LoVo (cell line): ENCODE results near the gene SHROOM1.

Experiments
- DNase-seq: peaks from one replicate; pipeline ENCODE4 v3.0.0-alpha.2; 2016; ENCODE audit warnings: low spot score

Gene SHROOM1

DNA sequence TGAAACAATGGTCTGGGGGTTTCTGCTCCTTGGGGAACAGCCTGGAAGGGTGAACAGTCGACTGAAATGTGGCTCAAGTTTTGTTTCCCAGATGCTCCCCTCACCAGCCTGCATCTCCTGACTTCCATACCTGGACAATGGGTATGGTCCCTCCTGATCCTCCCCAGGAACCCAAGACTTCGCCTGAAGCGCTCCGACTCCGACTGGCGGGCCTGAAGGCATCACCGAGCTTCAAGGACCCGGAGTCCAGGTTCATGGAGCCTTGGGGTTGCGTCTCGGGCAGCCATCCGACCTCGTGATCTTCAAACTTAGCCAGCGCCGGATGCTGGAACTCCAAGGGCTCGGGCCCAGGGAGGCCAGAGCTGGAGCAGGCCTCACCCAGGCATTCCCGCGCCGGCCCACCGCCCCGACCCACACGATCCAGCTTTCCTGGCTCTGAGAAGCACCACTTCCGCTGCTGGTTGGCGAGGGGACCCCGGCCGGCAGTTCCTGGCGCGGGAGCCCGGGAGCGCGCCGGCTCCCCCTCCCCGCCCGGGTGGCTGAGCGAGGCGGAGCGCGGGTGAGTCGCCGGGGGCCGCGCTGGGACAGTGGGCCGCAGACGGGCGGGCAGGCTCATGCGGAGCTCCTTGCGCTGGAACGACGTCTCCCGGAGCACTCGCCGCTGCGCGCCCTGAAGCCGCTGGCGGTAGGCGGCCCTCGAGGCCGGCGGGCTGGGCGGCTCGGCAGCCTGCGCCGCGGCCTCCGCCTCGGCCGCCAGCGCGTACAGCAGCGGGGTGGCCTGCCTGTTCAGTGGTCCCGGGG is 5.2 kb downstream of the SHROOM1 start:
- no peak for DNase-seq

DNA sequence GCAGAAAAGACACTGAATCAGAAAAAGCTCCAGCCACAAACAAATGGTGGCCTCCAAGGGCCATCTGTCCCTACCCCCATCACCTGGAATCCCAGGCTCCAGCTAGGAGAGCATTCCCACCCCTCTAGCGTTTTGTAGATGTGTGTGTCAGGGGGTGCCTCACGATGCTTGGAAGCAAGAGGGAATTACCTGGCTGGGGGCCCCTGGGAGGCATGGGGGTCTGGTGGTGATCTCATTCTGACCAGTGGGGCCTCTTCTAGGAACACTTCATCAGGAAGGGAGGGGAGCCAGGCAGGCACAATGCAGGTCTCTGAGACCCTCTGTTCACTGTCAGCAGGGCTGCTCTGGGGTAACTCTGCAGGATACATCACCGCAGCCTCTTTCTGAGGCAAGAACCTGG is 6.0 kb downstream of the SHROOM1 start:
- no peak for DNase-seq

DNA sequence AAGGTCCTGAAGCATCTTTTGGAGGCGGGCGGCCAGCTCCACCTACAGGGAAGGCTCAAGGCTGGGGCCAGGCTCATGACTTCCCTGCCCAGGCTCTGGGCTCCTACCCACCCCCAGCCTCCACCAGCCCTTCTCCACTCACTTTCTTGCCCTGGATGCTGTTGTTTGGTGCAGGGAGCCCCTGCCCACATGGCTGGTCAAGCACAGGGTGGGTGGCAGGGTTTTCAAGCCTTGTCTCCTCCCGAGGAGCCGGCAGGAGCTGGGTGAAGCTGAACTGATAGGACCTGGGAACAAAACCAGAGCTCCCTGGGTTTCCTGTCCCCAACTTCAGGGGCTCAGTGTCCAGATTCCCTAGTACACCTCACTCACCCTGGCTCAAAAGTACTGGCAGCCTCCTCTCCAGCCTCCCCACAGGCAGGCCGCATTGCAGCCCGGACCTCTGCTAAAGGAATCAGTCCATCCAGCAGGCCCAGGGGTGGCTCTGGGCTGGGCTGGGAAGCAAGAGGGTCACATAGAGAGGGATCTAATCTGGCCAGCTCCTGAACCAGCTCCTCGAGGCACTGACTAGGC is 6.9 kb downstream of the SHROOM1 start:
- no peak for DNase-seq

DNA sequence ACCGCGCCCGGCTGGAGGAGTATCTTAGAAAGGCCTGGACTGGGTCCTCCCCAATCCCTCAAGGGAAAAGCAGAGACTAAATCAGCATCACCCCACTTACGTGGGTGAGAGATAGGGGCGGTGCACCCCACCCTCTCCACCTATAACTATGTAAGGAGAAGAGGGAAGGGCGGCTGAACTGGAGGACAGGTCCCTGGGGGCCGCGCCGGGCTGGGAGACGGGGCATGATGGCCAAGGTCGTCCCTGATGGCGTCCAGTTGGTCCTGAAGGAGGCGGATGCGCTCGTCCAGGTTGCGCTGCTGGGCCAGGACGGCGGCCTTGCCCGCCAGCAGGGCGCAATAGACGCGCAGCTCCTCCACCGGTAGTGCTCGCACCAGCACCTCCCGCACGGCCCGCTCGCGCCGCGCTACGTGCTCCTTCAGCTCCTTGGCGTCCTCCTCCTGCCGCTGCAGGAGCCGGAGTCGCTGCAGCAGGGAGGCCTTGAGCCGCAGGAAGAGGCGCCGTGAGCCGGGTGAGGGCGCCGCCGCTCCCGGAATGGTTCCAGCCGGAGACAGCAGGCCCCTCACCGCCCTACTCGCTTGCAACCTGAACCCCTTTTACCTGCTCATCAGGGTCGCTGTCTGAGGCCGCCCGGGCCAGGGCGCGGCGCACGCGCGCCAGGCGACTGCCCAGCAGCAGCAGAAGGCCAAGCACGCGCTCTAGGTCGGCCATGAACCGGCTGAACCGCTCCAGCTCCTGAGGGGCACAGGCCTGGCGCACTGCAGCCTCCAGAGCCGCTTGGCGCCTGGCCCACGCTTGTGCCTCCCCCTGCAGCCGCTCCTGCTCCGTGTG is 7.6 kb downstream of the SHROOM1 start:
- DNase-seq: no peak

DNA sequence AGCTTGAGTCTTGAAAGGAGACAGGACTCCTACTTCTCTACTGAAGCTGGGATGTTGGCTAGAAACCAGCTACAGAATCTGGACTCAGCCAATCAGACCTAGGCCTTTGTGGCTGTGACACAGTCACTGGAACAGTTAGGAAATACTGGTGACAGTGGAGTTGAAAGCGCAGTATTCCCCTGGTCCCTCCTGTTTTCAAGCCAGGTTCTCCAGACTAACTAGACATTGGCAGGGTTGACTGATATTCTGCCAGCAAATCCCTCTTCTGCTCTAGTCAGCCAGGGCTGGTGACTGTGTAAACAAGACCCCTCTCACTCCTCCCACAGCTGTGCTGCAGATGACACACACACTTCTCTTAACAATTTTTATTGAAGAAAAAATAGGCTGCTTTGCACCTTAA is 8.7 kb downstream of the SHROOM1 start:
- no peak for DNase-seq

DNA sequence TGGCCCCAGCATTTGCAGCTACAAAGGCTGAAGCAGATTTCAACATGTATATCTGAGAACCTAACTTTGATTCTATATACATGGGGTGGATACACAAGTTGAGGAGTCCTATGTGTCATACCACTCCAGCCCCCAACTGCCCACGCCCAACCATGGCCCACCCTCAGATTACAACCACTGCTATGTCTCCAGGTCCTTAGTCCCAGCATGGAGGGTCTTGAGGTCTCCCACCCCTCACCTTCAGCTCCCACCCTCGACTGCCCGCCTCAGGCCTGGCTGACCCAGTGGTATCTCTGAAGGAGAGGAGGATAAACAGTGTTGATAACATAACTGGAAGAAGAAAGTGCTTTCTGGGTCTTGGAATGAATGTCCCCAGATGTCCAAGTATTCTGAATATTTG is 9.1 kb downstream of the SHROOM1 start:
- no peak for DNase-seq

DNA sequence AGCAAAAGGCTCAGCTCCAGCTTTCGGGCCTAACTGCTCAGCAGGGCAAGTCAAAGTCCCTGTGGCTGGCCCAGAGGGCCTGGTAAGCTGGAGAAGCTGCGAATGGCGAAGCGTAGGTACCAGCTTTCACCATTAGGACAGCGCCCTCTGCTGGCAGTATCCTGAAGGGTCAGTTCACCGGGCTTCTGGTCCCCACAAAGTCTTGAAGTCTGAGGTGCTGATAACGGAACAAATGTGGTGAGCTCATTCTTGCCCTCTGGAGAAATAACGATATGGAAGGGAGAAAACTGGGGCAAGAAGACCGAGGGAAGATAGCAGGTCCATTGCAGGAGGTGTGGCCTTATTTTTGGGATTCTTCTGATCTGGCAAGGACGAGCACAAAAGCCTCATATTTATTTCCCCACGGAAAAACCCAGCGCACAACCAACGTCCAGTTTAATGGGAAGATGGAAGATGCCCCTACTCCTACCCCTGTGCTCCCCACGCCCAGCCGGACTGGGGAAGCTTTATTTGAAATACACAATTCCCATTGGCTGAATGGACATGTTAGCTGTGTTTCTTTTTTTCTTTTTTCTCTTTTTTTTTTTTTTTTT is 10.2 kb downstream of the SHROOM1 start:
- peak; percentile 92 for DNase-seq

DNA sequence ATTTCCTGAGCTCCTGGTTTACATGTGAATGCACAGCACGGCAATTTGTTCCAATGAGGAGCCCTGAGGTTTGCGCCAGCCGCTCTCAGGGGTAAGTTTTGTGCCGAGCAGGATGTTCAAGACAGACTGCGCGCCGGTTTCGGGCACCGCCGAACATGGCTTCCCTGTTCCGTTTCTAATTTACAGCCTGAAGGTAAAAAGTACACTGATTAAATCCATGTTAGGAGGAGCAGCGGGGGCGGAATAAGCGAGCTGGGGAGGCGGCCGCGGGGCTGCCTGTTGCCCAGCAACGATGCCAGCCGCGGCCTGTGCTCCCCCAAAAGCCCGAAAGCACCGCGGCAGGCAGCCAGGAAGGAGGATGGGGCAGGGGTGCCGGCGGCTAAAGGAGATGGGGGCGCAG is 11.0 kb downstream of the SHROOM1 start:
- no peak for DNase-seq

DNA sequence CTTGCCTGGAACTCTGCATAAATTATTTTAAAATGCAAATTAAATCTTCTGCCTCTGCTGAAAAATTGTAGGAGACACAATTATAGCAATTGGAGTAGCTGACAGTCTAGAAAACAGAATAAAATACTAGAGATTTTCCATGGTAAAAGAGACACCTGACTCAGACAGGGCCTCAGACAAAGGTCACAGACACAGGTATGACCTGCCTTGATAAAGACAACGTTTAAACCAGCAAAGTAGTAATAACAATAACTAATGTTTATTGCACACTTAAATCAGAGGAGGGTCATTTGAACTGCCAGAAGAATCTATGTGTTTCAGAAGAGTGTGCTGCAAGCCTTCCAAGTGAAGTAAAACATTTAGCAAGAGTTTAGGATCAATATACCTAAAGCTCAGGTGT is 13.4 kb downstream of the SHROOM1 start:
- no peak for DNase-seq

DNA sequence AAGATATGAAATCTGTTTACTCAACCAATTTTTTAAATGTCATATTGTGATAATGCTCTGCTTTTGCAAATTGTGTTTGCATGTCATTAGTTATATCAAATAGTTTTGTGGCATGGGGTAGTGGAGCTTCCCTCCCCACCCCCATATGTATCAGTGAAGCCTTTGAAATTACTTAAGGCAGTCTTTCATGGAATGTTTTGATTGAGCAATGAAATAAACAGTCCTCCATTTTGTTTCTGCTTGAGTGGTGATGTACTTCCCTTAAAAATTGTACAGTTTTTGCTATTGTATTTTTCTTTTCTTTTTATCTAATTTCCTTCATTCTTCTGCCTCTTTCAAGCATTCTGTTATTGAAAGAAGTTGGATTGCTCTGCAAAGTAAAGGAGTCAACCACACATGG is 13.9 kb downstream of the SHROOM1 start:
- no peak for DNase-seq

DNA sequence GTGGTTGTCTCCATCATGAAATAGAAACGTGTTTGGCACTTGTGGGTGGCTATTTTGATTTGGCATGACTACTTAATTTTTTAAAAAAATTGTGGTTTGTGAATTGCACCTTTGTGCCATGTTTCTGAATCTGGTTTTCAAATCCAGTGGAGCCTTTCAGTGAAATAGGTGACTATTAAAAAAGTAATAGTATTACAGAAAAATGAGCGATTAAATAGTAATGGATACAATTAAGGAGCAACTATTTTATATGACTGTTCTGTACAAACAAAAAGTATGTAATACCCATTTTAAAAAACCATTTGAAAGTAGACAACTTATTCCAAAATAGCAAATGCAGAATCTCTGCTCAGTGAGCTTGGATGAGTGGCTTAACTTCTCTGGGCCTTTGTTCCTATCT is 14.4 kb downstream of the SHROOM1 start:
- no peak for DNase-seq

DNA sequence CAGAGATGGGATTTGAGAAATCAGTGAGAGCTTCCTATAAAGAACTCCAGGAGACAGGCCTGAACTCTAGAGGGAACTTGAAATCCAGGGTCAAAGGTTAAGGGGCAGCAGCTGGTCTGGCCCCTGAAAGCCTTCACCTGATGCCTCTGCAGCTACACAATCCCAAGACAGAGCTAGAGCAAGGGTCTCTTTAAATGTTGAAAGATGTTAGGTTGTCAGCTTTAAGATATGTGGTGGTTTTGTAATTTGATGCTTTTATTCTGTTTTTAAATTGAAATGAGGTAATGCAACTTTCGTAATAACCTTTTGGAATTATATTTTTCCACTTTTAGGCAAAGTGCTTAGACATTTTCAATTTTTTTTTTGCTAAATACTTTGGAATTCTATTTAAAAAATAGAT is 15.0 kb downstream of the SHROOM1 start:
- no peak for DNase-seq

DNA sequence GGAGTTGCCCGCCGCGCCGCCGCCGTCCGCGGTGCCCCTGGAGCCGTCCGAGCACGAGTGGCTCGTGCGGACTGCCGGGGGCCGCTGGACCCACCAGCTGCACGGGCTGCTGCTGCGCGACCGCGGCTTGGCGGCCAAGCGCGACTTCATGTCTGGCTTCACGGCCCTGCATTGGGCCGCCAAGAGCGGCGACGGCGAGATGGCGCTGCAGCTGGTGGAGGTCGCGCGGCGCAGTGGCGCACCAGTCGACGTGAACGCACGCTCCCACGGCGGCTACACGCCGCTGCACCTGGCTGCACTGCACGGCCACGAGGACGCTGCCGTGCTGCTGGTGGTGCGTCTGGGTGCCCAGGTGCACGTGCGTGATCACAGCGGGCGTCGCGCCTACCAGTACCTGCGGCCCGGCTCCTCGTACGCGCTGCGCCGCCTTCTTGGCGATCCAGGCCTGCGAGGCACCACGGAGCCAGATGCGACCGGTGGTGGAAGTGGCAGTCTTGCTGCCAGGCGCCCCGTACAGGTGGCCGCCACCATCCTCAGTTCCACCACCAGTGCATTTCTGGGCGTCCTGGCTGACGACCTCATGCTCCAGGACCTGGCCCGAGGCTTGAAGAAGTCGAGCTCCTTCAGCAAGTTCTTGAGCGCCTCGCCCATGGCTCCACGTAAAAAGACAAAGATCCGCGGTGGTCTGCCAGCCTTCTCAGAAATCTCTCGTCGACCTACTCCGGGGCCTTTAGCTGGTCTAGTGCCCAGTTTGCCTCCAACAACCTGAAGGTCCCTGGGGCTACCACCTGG is 15.7 kb downstream of the SHROOM1 start:
- DNase-seq: no peak

DNA sequence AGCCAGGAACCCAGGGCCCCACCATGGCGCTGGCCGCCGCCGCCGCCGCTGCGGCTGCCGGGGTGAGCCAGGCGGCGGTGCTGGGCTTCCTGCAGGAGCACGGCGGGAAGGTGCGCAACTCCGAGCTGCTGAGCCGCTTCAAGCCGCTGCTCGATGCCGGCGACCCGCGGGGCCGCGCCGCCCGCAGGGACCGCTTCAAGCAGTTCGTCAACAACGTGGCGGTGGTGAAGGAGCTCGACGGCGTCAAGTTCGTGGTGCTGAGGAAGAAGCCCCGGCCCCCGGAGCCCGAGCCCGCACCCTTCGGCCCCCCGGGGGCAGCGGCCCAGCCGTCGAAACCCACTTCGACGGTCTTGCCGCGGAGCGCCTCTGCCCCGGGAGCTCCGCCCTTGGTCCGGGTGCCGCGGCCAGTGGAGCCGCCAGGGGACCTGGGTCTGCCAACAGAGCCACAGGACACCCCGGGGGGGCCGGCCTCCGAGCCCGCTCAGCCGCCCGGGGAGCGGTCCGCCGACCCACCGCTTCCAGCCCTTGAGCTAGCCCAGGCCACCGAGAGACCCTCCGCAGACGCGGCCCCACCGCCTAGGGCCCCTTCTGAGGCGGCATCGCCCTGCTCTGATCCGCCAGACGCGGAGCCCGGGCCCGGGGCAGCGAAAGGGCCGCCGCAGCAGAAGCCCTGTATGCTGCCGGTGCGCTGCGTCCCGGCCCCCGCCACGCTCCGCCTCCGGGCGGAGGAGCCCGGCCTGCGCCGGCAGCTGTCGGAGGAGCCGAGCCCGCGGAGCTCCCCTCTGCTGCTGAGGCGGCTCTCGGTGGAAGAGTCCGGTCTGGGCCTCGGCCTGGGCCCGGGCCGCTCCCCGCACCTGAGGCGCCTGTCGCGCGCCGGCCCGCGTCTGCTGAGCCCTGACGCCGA is 16.6 kb downstream of the SHROOM1 start:
- peak; percentile 12 for DNase-seq

DNA sequence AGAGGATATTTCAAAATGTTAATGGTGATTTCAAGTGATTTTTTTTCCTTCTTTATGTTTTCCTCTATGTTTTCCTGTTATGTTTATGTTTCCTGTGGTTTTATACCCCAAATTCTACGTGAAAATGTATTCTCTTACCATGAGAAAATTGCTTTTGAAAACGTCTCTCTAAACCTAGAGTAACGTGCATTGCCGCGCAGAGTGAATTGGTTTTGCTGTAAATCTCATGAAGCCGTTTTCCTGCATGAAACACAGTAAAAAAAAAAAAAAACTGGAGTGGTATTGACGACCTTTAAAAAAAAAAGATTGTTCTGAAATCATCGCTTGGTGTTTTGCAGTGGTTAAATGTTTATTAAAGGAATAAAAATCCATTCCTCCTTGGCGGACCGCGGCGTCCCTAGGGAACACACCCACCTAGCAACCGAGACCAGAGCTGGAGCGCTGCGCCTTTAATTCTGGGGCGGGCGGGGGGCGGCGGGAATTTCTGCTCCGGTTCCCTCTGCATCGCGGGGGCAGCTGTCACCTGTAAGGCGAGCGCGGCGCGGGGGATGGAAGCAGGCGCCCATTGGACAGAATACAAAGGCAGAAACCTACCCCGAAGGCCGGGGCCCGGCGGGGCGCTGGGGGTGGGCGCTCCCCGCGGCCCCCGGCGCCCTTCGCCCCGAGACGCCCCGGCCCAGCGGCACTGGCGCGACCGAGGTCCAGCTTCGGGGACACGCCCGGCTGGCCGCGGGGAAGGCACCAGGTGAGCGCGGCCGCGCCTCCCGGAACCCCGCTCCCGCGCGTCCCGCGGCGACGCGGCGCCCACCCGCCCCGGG is 17.5 kb downstream of the SHROOM1 start, which contains the start of gene SOWAHA:
Gene SOWAHA (plus strand): TSS at position 522 of the 818 bp plus-strand sequence. CDS start 320 bp downstream, outside the sequence.
- peak; percentile 31 for DNase-seq

DNA sequence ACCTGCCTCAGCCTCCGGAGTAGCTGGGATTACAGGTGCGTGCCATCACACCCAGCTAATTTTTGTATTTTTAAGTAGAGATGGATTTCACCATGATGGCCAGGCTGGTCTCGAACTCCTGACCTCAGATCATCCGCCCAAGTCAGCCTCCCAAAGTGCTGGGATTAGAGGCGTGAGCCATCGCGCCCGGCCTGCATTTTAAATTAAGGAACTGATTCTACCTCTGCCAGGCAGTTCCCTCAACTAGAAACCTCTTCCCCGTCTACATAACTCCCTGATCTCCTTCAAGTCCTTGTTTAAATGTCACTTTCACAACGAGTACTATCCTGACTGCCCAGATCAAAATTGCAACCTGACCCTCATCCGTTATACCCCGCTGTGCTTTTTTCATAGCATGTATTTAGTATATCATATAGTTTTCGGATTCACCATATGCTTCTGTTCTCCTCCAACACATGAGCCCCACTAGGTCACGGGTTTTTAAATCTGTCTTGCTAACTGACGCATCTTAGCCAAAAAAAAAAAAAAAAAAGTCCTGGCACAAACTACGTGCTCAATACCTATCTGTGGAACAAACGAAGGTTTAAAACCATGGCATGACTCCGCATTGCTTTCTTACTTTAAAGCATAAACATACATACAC is 18.2 kb downstream of the SHROOM1 start:
- no peak for DNase-seq

DNA sequence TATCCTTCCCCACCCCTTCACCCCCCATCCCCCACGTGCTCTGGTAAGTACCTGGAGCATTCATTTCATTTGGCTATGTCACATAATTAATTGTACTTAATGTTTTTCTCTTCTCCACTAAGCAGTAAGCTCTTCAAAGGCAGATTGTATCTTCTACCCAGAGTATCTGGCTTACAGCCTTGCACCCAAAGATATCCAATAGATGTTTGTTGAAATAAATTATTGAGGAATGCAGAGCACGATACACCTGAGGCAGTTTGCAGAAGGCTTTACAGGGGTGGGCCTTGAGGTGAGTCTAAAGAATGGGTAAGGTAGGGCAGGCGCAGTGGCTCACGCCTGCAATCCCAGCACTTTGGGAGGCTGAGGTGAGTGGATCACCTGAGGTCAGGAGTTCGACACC is 19.8 kb downstream of the SHROOM1 start:
- DNase-seq: no peak

DNA sequence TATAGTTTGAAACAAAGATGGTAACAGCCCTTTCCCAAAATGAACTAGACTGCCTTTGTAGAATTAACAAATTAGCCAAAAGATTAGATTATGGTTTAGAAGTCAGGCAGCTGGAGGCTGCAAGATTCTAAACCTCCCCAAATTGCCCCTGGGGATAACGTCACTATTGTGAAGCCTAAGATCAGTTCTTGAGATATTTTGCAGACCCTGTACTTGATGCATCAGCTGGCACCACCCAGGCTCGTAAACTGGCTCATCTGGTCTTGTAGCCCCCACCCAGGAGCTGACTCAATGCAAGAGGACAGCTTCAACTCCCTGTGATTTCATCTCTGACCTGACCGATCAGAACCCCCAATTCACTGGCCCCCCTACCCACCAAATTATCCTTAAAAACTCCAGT is 21.6 kb downstream of the SHROOM1 start:
- DNase-seq: no peak

DNA sequence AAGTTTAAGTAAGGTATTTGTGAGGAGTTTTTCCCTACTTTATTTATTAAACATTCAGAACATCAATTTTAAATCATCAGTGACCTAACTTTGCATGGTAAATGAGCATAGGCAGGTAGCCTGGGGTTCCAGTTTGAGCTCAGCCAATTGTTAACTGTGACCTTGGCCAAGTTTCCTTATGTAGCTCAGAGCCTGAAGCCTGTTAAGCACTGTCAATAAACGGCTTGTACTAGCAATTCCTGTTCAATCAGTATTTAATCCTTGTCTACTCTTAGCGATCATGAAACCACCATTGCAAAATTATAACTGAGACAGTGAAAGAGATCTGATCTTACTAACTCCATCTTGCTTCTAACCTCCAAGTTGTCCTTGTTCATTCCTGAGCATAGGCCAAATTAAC is 22.0 kb downstream of the SHROOM1 start:
- DNase-seq: no peak
